SK-N-SH treated with all-trans-retinoic acid at 6 μM for 48 hours (cell line): ENCODE measurements around the gene CYB5RL.

Experiments used
- ATAC-seq: fragments of 200-7000 bp; cut with Tn5 transposase; 3 replicates; pipeline ENCODE4 v1.9.1; 2020; ENCODE audit warnings: mild to moderate bottlenecking, moderate library complexity
- ARNTL ChIP-seq: fragments of 450-650 bp; formaldehyde crosslinking; IDR thresholded peaks from 2 replicates; pipeline ENCODE4 v1.5.0; 2020; ENCODE audit warnings: low read depth, mild to moderate bottlenecking, moderate library complexity, borderline replicate concordance
- BACH2 ChIP-seq: fragments of 250-450 bp; sonication (Bioruptor Pico); IDR thresholded peaks from 2 replicates; pipeline ENCODE4 v1.9.0; 2021; ENCODE audit warnings: mild to moderate bottlenecking, borderline replicate concordance
- CREB5 ChIP-seq: fragments of 250-450 bp; sonication (Bioruptor Pico); IDR thresholded peaks from 2 replicates; pipeline ENCODE4 v1.5.1; 2020; ENCODE audit warnings: low read depth, mild to moderate bottlenecking, moderate library complexity
- CSDC2 ChIP-seq: fragments of 250-450 bp; sonication (Bioruptor Pico); IDR thresholded peaks from 2 replicates; pipeline ENCODE4 v1.5.0; 2020; ENCODE audit warnings: mild to moderate bottlenecking, moderate library complexity
- CSRNP3 ChIP-seq: fragments of 250-450 bp; sonication (Bioruptor Pico); IDR thresholded peaks from 2 replicates; pipeline ENCODE4 v1.5.1; 2021; ENCODE audit warnings: mild to moderate bottlenecking, moderate library complexity
- ESRRG ChIP-seq: fragments of 250-450 bp; sonication (Bioruptor Pico); IDR thresholded peaks from 2 replicates; pipeline ENCODE4 v1.6.1; 2021; ENCODE audit warnings: mild to moderate bottlenecking
- GLIS3 ChIP-seq: fragments of 250-450 bp; sonication (Bioruptor Pico); IDR thresholded peaks from 2 replicates; pipeline ENCODE4 v1.5.0; 2020; ENCODE audit warnings: mild to moderate bottlenecking, moderate library complexity
- ISL1 ChIP-seq: fragments of 250-450 bp; sonication (Bioruptor Pico); IDR thresholded peaks from 2 replicates; pipeline ENCODE4 v2.1.2; 2022; ENCODE audit warnings: mild to moderate bottlenecking, moderate library complexity
- OSR1 ChIP-seq: fragments of 250-450 bp; sonication (Bioruptor Pico); IDR thresholded peaks from 2 replicates; pipeline ENCODE4 v1.8.0; 2022; ENCODE audit warnings: moderate library complexity, mild to moderate bottlenecking, inconsistent platforms
- PATZ1 ChIP-seq: fragments of 250-450 bp; sonication (Bioruptor Pico); IDR thresholded peaks from 2 replicates; pipeline ENCODE4 v1.8.0; 2020; ENCODE audit warnings: mild to moderate bottlenecking, moderate library complexity, borderline replicate concordance
- POU6F1 ChIP-seq: fragments of 250-450 bp; sonication (Bioruptor Pico); IDR thresholded peaks from 2 replicates; pipeline ENCODE4 v1.8.0; 2021; ENCODE audit warnings: low read depth, mild to moderate bottlenecking, moderate library complexity, borderline replicate concordance
- PPARA ChIP-seq: fragments of 250-450 bp; sonication (Bioruptor Pico); IDR thresholded peaks from 2 replicates; pipeline ENCODE4 v1.5.0; 2020; ENCODE audit warnings: mild to moderate bottlenecking, borderline replicate concordance
- RARB ChIP-seq: fragments of 250-450 bp; sonication (Bioruptor Pico); IDR thresholded peaks from 2 replicates; pipeline ENCODE4 v1.8.0; 2021; ENCODE audit warnings: mild to moderate bottlenecking, moderate library complexity
- SNAI2 ChIP-seq: fragments of 250-450 bp; sonication (Bioruptor Pico); IDR thresholded peaks from 2 replicates; pipeline ENCODE4 v1.5.0; 2020; ENCODE audit warnings: mild to moderate bottlenecking, moderate library complexity
- TCF4 ChIP-seq: fragments of 250-450 bp; sonication (Bioruptor Pico); IDR thresholded peaks from 2 replicates; pipeline ENCODE4 v1.8.0; 2021; ENCODE audit warnings: mild to moderate bottlenecking, moderate library complexity, borderline replicate concordance
- TOX ChIP-seq: fragments of 250-450 bp; sonication (Bioruptor Pico); IDR thresholded peaks from 2 replicates; pipeline ENCODE4 v1.8.0; 2021; ENCODE audit warnings: mild to moderate bottlenecking, moderate library complexity, borderline replicate concordance
- ZC3H10 ChIP-seq: fragments of 250-450 bp; sonication (Bioruptor Pico); IDR thresholded peaks from 2 replicates; pipeline ENCODE4 v1.5.1; 2021; ENCODE audit warnings: mild to moderate bottlenecking, moderate library complexity
- ZFP3 ChIP-seq: fragments of 250-450 bp; sonication (Bioruptor Pico); IDR thresholded peaks from 2 replicates; pipeline ENCODE4 v1.5.0; 2020; ENCODE audit warnings: mild to moderate bottlenecking, moderate library complexity
- ZFP30 ChIP-seq: fragments of 450-650 bp; formaldehyde crosslinking; IDR thresholded peaks from 2 replicates; pipeline ENCODE4 v1.5.0; 2022; ENCODE audit warnings: mild to moderate bottlenecking, moderate library complexity
- ZNF565 ChIP-seq: fragments of 450-650 bp; formaldehyde crosslinking; conservative IDR thresholded peaks from 2 replicates; pipeline ENCODE4 v1.5.0; 2020; ENCODE audit warnings: low read depth, mild to moderate bottlenecking, moderate library complexity
- ZNF70 ChIP-seq: fragments of 450-650 bp; formaldehyde crosslinking; IDR thresholded peaks from 2 replicates; pipeline ENCODE4 v1.5.0; 2020; ENCODE audit warnings: mild to moderate bottlenecking, moderate library complexity
- ZNF8 ChIP-seq: fragments of 450-650 bp; formaldehyde crosslinking; IDR thresholded peaks from 2 replicates; pipeline ENCODE4 v1.5.0; 2020; ENCODE audit warnings: mild to moderate bottlenecking, moderate library complexity

Gene CYB5RL

GRCh38 chr1:54157401-54157800, 42.4 kb downstream of the CYB5RL start:
- no peak for TF ChIP-seq ISL1
- no peak for TF ChIP-seq ESRRG (CRISPR knock-in tag)
- no peak for TF ChIP-seq ZNF565 (CRISPR knock-in tag)
- TF ChIP-seq CSDC2 = no peak
- TF ChIP-seq ARNTL (CRISPR knock-in tag) = no peak
- no peak for TF ChIP-seq ZNF8 (CRISPR knock-in tag)
- TF ChIP-seq BACH2 (CRISPR knock-in tag) = no peak
- TF ChIP-seq PPARA = no peak
- no peak for TF ChIP-seq POU6F1
- no peak for TF ChIP-seq RARB (CRISPR knock-in tag)
- TF ChIP-seq PATZ1 (CRISPR knock-in tag) = no peak
- no peak for TF ChIP-seq ZNF70 (CRISPR knock-in tag)
- TF ChIP-seq CREB5 (CRISPR knock-in tag) = no peak
- TF ChIP-seq SNAI2 = no peak
- no peak for TF ChIP-seq OSR1 (CRISPR knock-in tag)
- TF ChIP-seq TOX (CRISPR knock-in tag) = no peak
- no peak for TF ChIP-seq ZC3H10
- TF ChIP-seq TCF4 (CRISPR knock-in tag) = no peak
- TF ChIP-seq ZFP30 (CRISPR knock-in tag) = no peak
- TF ChIP-seq, all 23 proteins: peak for 0
- ATAC-seq = no peak

- no peak for ATAC-seq
- TF ChIP-seq ISL1 (no peak), ZNF8 (CRISPR knock-in tag) (no peak), CREB5 (CRISPR knock-in tag) (no peak), CSDC2 (no peak), ZNF70 (CRISPR knock-in tag) (no peak), OSR1 (CRISPR knock-in tag) (no peak), POU6F1 (no peak), SNAI2 (no peak), TOX (CRISPR knock-in tag) (no peak), TCF4 (CRISPR knock-in tag) (no peak), PPARA (no peak), ZC3H10 (no peak), GLIS3 (CRISPR knock-in tag) (no peak), CSRNP3 (no peak), ZFP3 (no peak), ESRRG (CRISPR knock-in tag) (no peak), PATZ1 (CRISPR knock-in tag) (no peak), ZFP30 (CRISPR knock-in tag) (no peak), BACH2 (CRISPR knock-in tag) (no peak)
Observed at GRCh38 chr1:54156986-54157385, 42.8 kb downstream of the CYB5RL start.
